ENCODE measurements around the gene PCNX3. TPM values are rescaled to one million over a fixed set of nuclear protein-coding genes. Genes with fewer than 3 reads are reported as not detected.
A peak's percentile ranks its signal among the peaks of the same experiment; 100 is the strongest.

The PCNX3 gene
- total and polyA plus RNA-seq, 2 experiments from 2014 or later: 22.0 to 42.7 TPM

GRCh38 chr11:65661599-65662246 lies 46.1 kb downstream of the PCNX3 start:
- DNase-seq (ENCODE audit: low read depth in 1 of 2, low spot score in 1 of 2): no peak
- Histone ChIP-seq H3K9me3 (ENCODE audit: low read depth) (no peaks in the 10 kb centered on the region), H3K4me1 (ENCODE audit: low read depth) (no peaks in the 10 kb centered on the region), H3K27ac (peak overlapping the region; percentile 96), H3K4me3 (peak overlapping the region; percentile 84), H3K36me3 (peaks cover 29% of the 10 kb centered on the region), H3K27me3 (no peaks in the 10 kb centered on the region)
- TF ChIP-seq CTCF (IDR thresholded peaks at IDR 0.05; ENCODE audit: low read depth, low read length): no peak

GRCh38 chr11:65662247-65662798 lies 46.7 kb downstream of the PCNX3 start:
- Histone ChIP-seq H3K9me3 (ENCODE audit: low read depth) (no peaks in the 10 kb centered on the region), H3K36me3 (peaks cover 24% of the 10 kb centered on the region), H3K4me3 (peak overlapping the region; percentile 84), H3K27ac (peak overlapping the region; percentile 96), H3K4me1 (ENCODE audit: low read depth) (no peaks in the 10 kb centered on the region), H3K27me3 (no peaks in the 10 kb centered on the region)
- TF ChIP-seq CTCF (IDR thresholded peaks at IDR 0.05; ENCODE audit: low read depth, low read length): no peak
- peak in 1 of 2 donors; percentile 23 for DNase-seq (ENCODE audit: low read depth in 1 of 2, low spot score in 1 of 2)

- no peak for TF ChIP-seq CTCF (IDR thresholded peaks at IDR 0.05; ENCODE audit: low read depth, low read length)
- peak within 1 kb of the TSS; percentile 84 for H3K4me3 ChIP-seq
- H3K27ac ChIP-seq: peak within 1 kb of the TSS; percentile 96
- peak; percentile 96 for DNase-seq (ENCODE audit: low read depth in 1 of 2, low spot score in 1 of 2)
- no peaks in the 10 kb centered on the region for H3K9me3 ChIP-seq (ENCODE audit: low read depth)
- no peaks in the 10 kb centered on the region for H3K27me3 ChIP-seq
- H3K36me3 ChIP-seq: peaks cover 17% of the 10 kb centered on the region
- H3K4me1 ChIP-seq (ENCODE audit: low read depth): no peaks in the 10 kb centered on the region
These were observed 47.4 kb downstream of the PCNX3 start, which contains the start of gene RELA for GRCh38 chr11:65662799-65663638. RELA (minus strand) TSS chr11:65662916; CDS start chr11:65662832, 84 bp downstream.

- H3K4me1 ChIP-seq (ENCODE audit: low read depth): no peaks in the 10 kb centered on the region
- H3K36me3 ChIP-seq: peaks cover 10% of the 10 kb centered on the region
- TF ChIP-seq CTCF (IDR thresholded peaks at IDR 0.05; ENCODE audit: low read depth, low read length): no peak
- H3K9me3 ChIP-seq (ENCODE audit: low read depth): no peaks in the 10 kb centered on the region
- no peaks in the 10 kb centered on the region for H3K27me3 ChIP-seq
- peak overlapping the region; percentile 84 for H3K4me3 ChIP-seq
- DNase-seq (ENCODE audit: low read depth in 1 of 2, low spot score in 1 of 2): peak in 1 of 2 donors; percentile 73
- H3K27ac ChIP-seq: peak overlapping the region; percentile 96
These were observed 48.1 kb downstream of the PCNX3 start for GRCh38 chr11:65663639-65664200.

- Histone ChIP-seq H3K27me3 (no peaks in the 10 kb centered on the region), H3K4me1 (ENCODE audit: low read depth) (no peaks in the 10 kb centered on the region), H3K9me3 (ENCODE audit: low read depth) (no peaks in the 10 kb centered on the region), H3K36me3 (no peaks in the 10 kb centered on the region), H3K27ac (no peak overlapping the region), H3K4me3 (no peak overlapping the region)
- DNase-seq (ENCODE audit: low read depth in 1 of 2, low spot score in 1 of 2): no peak
- no peak for TF ChIP-seq CTCF (IDR thresholded peaks at IDR 0.05; ENCODE audit: low read depth, low read length)
These were observed 56.7 kb downstream of the PCNX3 start for GRCh38 chr11:65672180-65672860.
